Stomach (tissue), 4 donors: Measurements from ENCODE around the gene ATP13A3.

Experiments used
- CTCF ChIP-seq, 7 experiments: fragments of 450-650 bp in 4 of 7; fragments of 200-600 bp in 3 of 7; sonication (generic) in 3 of 7; IDR thresholded peaks; one replicate each; pipeline ENCODE4 v1.5.1; 2016 to 2019; ENCODE audit warnings: antibody characterized with exemption in 7 of 7, control low read depth in 2 of 7, mild to moderate bottlenecking in 1 of 7
- EP300 ChIP-seq: sonication (generic); formaldehyde crosslinking; IDR thresholded peaks from one replicate; pipeline ENCODE4 v1.6.1; 2017; ENCODE audit warnings: antibody characterized with exemption
- POLR2A ChIP-seq, 4 donors: fragments of 450-650 bp; IDR thresholded peaks; one replicate each; pipeline ENCODE4 v1.6.1; 2016; ENCODE audit warnings: antibody characterized with exemption in 4 of 4, control low read depth in 2 of 4, mild to moderate bottlenecking in 1 of 4, moderate library complexity in 1 of 4
- POLR2AphosphoS5 ChIP-seq, 3 donors: sonication (generic); formaldehyde crosslinking; IDR thresholded peaks; one replicate each; pipeline ENCODE4 v1.6.1; 2016; ENCODE audit warnings: antibody characterized with exemption in 3 of 3

DNA sequence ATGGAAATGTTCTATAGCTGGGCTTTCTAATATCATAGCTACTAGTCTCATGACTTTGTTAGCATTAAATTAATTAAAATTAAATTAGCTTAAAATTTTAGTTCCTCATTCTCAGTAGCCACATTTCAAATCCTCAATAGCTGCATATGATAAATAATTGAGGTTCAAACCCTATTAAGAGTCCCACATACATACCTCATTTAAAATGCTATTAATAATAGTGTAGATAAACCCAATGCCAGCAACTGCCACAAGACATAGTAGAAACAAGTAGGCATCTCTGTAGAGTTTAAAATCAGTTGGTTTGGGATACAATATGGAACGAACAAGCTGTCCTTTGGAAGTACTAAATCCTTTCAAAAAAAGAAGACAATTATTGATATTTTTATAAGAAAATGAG lies 39.1 kb downstream of the ATP13A3 start:
- TF ChIP-seq CTCF (IDR thresholded peaks at IDR 0.05) = no peak
- no peak for TF ChIP-seq POLR2A (IDR thresholded peaks at IDR 0.05)
- TF ChIP-seq EP300 = no peak
- TF ChIP-seq POLR2AphosphoS5 (IDR thresholded peaks at IDR 0.05) = no peak
